Caco-2 (cell line): ENCODE results near the gene RASGRF1. TPM values are rescaled to one million over a fixed set of nuclear protein-coding genes. Genes with fewer than 3 reads are reported as not detected.

Experiments
- BruUV-seq: library from RNA; stranded (reverse); fragments of 400-500 nt; replicated peaks from 2 replicates; lab custom pipeline; 2021; lab: Mats Ljungman, UMichigan
- CTCF ChIA-PET: fragments of 300-600 bp; sonication (Branson Sonifier 250); formaldehyde crosslinking; loops from one replicate; lab custom pipeline; 2022; ENCODE audit warnings: antibody characterized with exemption; lab: Charles Lee
- POLR2A ChIA-PET: fragments of 300-600 bp; sonication (Branson Sonifier 250); formaldehyde crosslinking; loops from one replicate; lab custom pipeline; 2022; ENCODE audit warnings: antibody characterized with exemption; lab: Charles Lee
- DNase-seq, 2 experiments: peaks; one replicate each; pipeline versions ENCODE4 v3.0.0 to v3.0.0-alpha.2; 2020 to 2022
- H3K27me3 ChIP-seq: replicated peaks from 2 replicates; pipeline ENCODE4 v1.6.0; 2011; ENCODE audit warnings: low read length; ENCODE audit not compliant: control insufficient read depth, insufficient read depth
- H3K36me3 ChIP-seq: 2 replicates; pipeline ENCODE4 v1.5.1; 2011; ENCODE audit warnings: low read length; ENCODE audit not compliant: control insufficient read depth, insufficient read depth
- H3K4me1 ChIP-seq: fragments of 250-450 bp; sonication (Bioruptor Pico); 2 replicates; pipeline ENCODE4 v1.5.1; 2020; ENCODE audit warnings: mild to moderate bottlenecking
- H3K4me3 ChIP-seq: 2 replicates; pipeline ENCODE4 v1.5.1; 2011; ENCODE audit warnings: low read depth, mild to moderate bottlenecking, control low read depth, low read length
- H3K9me3 ChIP-seq: fragments of 250-450 bp; sonication (Bioruptor Pico); 2 replicates; pipeline ENCODE4 v1.5.1; 2020; ENCODE audit warnings: mild to moderate bottlenecking, moderate library complexity
- H3K27ac Mint-ChIP-seq: one replicate; pipeline ENCODE4 v1.8.0; 2022; ENCODE audit warnings: mixed read lengths; ENCODE audit not compliant: unreplicated experiment
- H3K27me3 Mint-ChIP-seq: one replicate; pipeline ENCODE4 v1.8.0; 2022; ENCODE audit warnings: mixed read lengths; ENCODE audit not compliant: insufficient read depth, unreplicated experiment
- H3K36me3 Mint-ChIP-seq: one replicate; pipeline ENCODE4 v1.8.0; 2022; ENCODE audit warnings: mild to moderate bottlenecking, mixed read lengths; ENCODE audit not compliant: insufficient read depth, unreplicated experiment
- H3K4me1 Mint-ChIP-seq: one replicate; pipeline ENCODE4 v1.8.0; 2022; ENCODE audit warnings: low read depth, mixed read lengths; ENCODE audit not compliant: unreplicated experiment
- H3K4me3 Mint-ChIP-seq: one replicate; pipeline ENCODE4 v1.8.0; 2022; ENCODE audit warnings: mild to moderate bottlenecking, moderate library complexity, mixed read lengths; ENCODE audit not compliant: unreplicated experiment
- H3K9me3 Mint-ChIP-seq: one replicate; pipeline ENCODE4 v1.8.0; 2022; ENCODE audit warnings: mixed read lengths; ENCODE audit not compliant: unreplicated experiment
- intact Hi-C: fragments of 100-400 bp; cut with micrococcal nuclease; formaldehyde crosslinking; loops from one replicate; pipeline ENCODE4 v1.10.0; 2022; ENCODE audit not compliant: unreplicated experiment
- total RNA-seq: library from RNA; stranded (reverse); gene quantifications from 2 replicates; pipeline ENCODE4 v1.2.3, GENCODE V29; 2022
- TF ChIP-seq, protein P1 (sequence below), 2 experiments: fragments of 200-600 bp in 1 of 2; IDR thresholded peaks; 1 replicate in 1 of 2; 2 replicates in 1 of 2; pipeline versions ENCODE4 v1.5.1 to v1.8.0; 2011 to 2022; ENCODE audit warnings: antibody characterized with exemption in 1 of 2, control low read depth in 1 of 2, inconsistent platforms in 1 of 2, low read depth in 1 of 2, low read length in 1 of 2, mild to moderate bottlenecking in 1 of 2, moderate library complexity in 1 of 2; ENCODE audit not compliant: insufficient read depth in 1 of 2, severe bottlenecking in 1 of 2, unreplicated experiment in 1 of 2

The RASGRF1 gene
- total RNA-seq, 1 experiment from 2014 or later, result 0.57 TPM

GRCh38 chr15:79129235-79129634 is 38.7 kb upstream of the RASGRF1 start:
- no peaks in the 10 kb centered on the region for H3K4me1 Mint-ChIP-seq
- BruUV-seq, result no TSS peak
- no peaks in the 10 kb centered on the region for H3K4me1 ChIP-seq
- H3K4me3 Mint-ChIP-seq, result no peak overlapping the region
- H3K27ac Mint-ChIP-seq, result no peak overlapping the region
- no peak overlapping the region for H3K4me3 ChIP-seq
- H3K36me3 Mint-ChIP-seq, result no peaks in the 10 kb centered on the region
- peaks cover 9% of the 10 kb centered on the region for H3K27me3 Mint-ChIP-seq
- intact Hi-C loops, result no loop called here
- ChIA-PET CTCF (no interaction called here), POLR2A (no interaction called here)
- TF ChIP-seq, protein P1, sequence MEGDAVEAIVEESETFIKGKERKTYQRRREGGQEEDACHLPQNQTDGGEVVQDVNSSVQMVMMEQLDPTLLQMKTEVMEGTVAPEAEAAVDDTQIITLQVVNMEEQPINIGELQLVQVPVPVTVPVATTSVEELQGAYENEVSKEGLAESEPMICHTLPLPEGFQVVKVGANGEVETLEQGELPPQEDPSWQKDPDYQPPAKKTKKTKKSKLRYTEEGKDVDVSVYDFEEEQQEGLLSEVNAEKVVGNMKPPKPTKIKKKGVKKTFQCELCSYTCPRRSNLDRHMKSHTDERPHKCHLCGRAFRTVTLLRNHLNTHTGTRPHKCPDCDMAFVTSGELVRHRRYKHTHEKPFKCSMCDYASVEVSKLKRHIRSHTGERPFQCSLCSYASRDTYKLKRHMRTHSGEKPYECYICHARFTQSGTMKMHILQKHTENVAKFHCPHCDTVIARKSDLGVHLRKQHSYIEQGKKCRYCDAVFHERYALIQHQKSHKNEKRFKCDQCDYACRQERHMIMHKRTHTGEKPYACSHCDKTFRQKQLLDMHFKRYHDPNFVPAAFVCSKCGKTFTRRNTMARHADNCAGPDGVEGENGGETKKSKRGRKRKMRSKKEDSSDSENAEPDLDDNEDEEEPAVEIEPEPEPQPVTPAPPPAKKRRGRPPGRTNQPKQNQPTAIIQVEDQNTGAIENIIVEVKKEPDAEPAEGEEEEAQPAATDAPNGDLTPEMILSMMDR (IDR thresholded peaks at IDR 0.05; ENCODE audit: insufficient read depth in 1 of 2, low read depth in 1 of 2, low read length in 1 of 2, severe bottlenecking in 1 of 2, unreplicated experiment in 1 of 2), result no peak
- no peaks in the 10 kb centered on the region for H3K27me3 ChIP-seq
- DNase-seq, result no peak
- no peaks in the 10 kb centered on the region for H3K9me3 ChIP-seq
- no peaks in the 10 kb centered on the region for H3K36me3 ChIP-seq
- H3K9me3 Mint-ChIP-seq, result no peaks in the 10 kb centered on the region

- intact Hi-C loops, result no loop called here
- TF ChIP-seq, protein P1 (IDR thresholded peaks at IDR 0.05; ENCODE audit: insufficient read depth in 1 of 2, low read depth in 1 of 2, low read length in 1 of 2, severe bottlenecking in 1 of 2, unreplicated experiment in 1 of 2), result no peak
- Mint-ChIP-seq H3K27me3 (peaks cover 9% of the 10 kb centered on the region), H3K4me3 (no peak overlapping the region), H3K36me3 (no peaks in the 10 kb centered on the region), H3K9me3 (no peaks in the 10 kb centered on the region), H3K4me1 (no peaks in the 10 kb centered on the region), H3K27ac (no peak overlapping the region)
- BruUV-seq, result no TSS peak
- no peaks in the 10 kb centered on the region for H3K27me3 ChIP-seq
- H3K4me3 ChIP-seq, result no peak overlapping the region
- no peaks in the 10 kb centered on the region for H3K9me3 ChIP-seq
- ChIA-PET CTCF (interaction anchor here (0.6 to 0.8 kb wide), 2 partner anchors 56 to 1072 kb away, joined by 3 read pairs; no protein-coding TSS in a partner anchor), POLR2A (no interaction called here)
- H3K36me3 ChIP-seq, result no peaks in the 10 kb centered on the region
- no peaks in the 10 kb centered on the region for H3K4me1 ChIP-seq
- DNase-seq, result no peak
These were observed 38.0 kb upstream of the RASGRF1 start for GRCh38 chr15:79128556-79128955.

DNA sequence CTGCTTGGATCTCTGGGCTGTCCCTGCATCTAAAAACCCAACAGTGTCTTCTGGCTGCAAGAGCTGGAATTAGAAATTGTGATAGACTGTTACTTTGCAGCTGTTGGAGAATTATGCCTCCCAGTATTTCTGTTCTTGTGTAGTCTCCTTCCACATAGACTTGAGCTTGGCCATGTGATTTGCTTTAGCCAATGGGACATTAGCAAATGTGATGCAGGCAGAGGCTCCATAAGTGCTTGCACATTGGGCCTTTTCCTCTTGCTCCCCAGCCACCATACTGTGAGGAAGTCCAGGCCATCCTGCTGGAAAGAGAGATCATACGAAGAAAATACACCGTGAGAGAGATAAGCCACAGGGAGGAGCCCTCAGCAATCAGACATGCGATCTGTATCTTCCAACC is 33.8 kb upstream of the RASGRF1 start:
- intact Hi-C loops, result no loop called here
- no peaks in the 10 kb centered on the region for H3K36me3 ChIP-seq
- H3K36me3 Mint-ChIP-seq, result no peaks in the 10 kb centered on the region
- no peak overlapping the region for H3K27ac Mint-ChIP-seq
- H3K4me3 ChIP-seq, result no peak overlapping the region
- BruUV-seq, result no TSS peak
- H3K4me1 ChIP-seq, result no peaks in the 10 kb centered on the region
- no peak for DNase-seq
- H3K27me3 Mint-ChIP-seq, result peaks cover 7% of the 10 kb centered on the region
- no peak overlapping the region for H3K4me3 Mint-ChIP-seq
- H3K9me3 ChIP-seq, result no peaks in the 10 kb centered on the region
- H3K27me3 ChIP-seq, result no peaks in the 10 kb centered on the region
- ChIA-PET CTCF (no interaction called here), POLR2A (no interaction called here)
- no peaks in the 10 kb centered on the region for H3K4me1 Mint-ChIP-seq
- TF ChIP-seq, protein P1 (IDR thresholded peaks at IDR 0.05; ENCODE audit: insufficient read depth in 1 of 2, low read depth in 1 of 2, low read length in 1 of 2, severe bottlenecking in 1 of 2, unreplicated experiment in 1 of 2), result no peak
- H3K9me3 Mint-ChIP-seq, result no peaks in the 10 kb centered on the region
